Kidney (tissue), 14 donors: ENCODE measurements around the gene HIRA. TPM values are rescaled to one million over a fixed set of nuclear protein-coding genes. Genes with fewer than 3 reads are reported as not detected.

Experiments
- DNase-seq, 5 donors: peaks; one replicate each; pipeline ENCODE4 v3.0.0-alpha.2; 2013 to 2020
- FAIRE-seq: peaks from 2 replicates; lab custom pipeline; 2012; peaks lifted over from hg19 to GRCh38; lab: Jason Lieb, UNC
- H3K27ac ChIP-seq, 2 donors: one replicate each; pipeline ENCODE4 v1.7.0; 2013; ENCODE audit warnings: low read depth in 2 of 2, low read length in 2 of 2, inconsistent platforms in 1 of 2
- H3K27me3 ChIP-seq: one replicate; pipeline ENCODE4 v1.7.1; 2013; ENCODE audit warnings: low read length, inconsistent platforms; ENCODE audit not compliant: control insufficient read depth, insufficient read depth
- H3K36me3 ChIP-seq, 3 donors: one replicate each; pipeline versions ENCODE4 v1.7.0 to v1.7.1; 2013; ENCODE audit warnings: low read length in 3 of 3, control low read depth in 1 of 3, inconsistent platforms in 1 of 3; ENCODE audit not compliant: insufficient read depth in 3 of 3, control insufficient read depth in 2 of 3
- H3K4me1 ChIP-seq, 3 donors: one replicate each; pipeline versions ENCODE4 v1.7.0 to v1.7.1; 2013; ENCODE audit warnings: low read length in 3 of 3, inconsistent platforms in 1 of 3, low read depth in 1 of 3; ENCODE audit not compliant: control insufficient read depth in 2 of 3, insufficient read depth in 2 of 3
- H3K4me3 ChIP-seq, 3 donors: one replicate each; pipeline versions ENCODE4 v1.7.0 to v1.8.1; 2013; ENCODE audit warnings: low read length in 3 of 3, control low read depth in 1 of 3, inconsistent platforms in 1 of 3
- H3K9ac ChIP-seq, 3 donors: one replicate each; pipeline versions ENCODE4 v1.7.0 to v1.7.1; 2013; ENCODE audit warnings: low read length in 3 of 3, control low read depth in 1 of 3, inconsistent platforms in 1 of 3
- H3K9me3 ChIP-seq, 3 donors: one replicate each; pipeline versions ENCODE4 v1.7.0 to v1.7.1; 2013; ENCODE audit warnings: low read length in 3 of 3, control low read depth in 1 of 3, inconsistent platforms in 1 of 3; ENCODE audit not compliant: control insufficient read depth in 2 of 3, insufficient read depth in 1 of 3
- CTCF ChIP-seq: IDR thresholded peaks from 3 replicates; pipeline ENCODE4 v1.5.1; 2012; ENCODE audit warnings: mild to moderate bottlenecking, moderate library complexity, borderline replicate concordance; ENCODE audit not compliant: insufficient read depth; ENCODE audit errors: extremely low read depth
- intact Hi-C: fragments of 100-400 bp; cut with DNase I; formaldehyde crosslinking; loops from one replicate; pipeline ENCODE4 v1.11.1; 2022
- polyA plus RNA-seq: library from polyadenylated mRNA; stranded (reverse); fragments of 350-450 nt; fragmentation: Illumina TruSeq; extraction: RNeasy Lipid Tissue Mini Kit (QIAGEN cat#74804); gene quantifications from one replicate; pipeline ENCODE4 v1.2.3, GENCODE V29; 2014; ENCODE audit warnings: low read depth, low replicate concordance; ENCODE audit not compliant: insufficient read depth
- total RNA-seq: library from RNA; stranded (reverse); fragmentation: NEBNext Ultra II Directional; extraction: Animal tissue kit (Norgen Biotek cat#: 25700); gene quantifications from one replicate; pipeline ENCODE4 v1.2.1, GENCODE V29; 2021
- donor health status: control.
- donor health status: control.
- donor health status: control.
- donor health status: control.
- donor health status: control.
- donor health status: DM: yes; HTN: yes; CAD: no.
- donor health status: Normal renal cell carcinoma (clear cell type).

The HIRA gene
- total and polyA plus RNA-seq, 2 donors from 2014 or later: 18.5 to 26.8 TPM

- H3K4me3 ChIP-seq: peak overlapping the region; percentile 54 to 98 (median 91)
- no peak for TF ChIP-seq CTCF
- peaks cover 0 to 4% (median 4%) of the 10 kb centered on the region in 3 donors for H3K4me1 ChIP-seq
- H3K27ac ChIP-seq: peak overlapping the region; percentile 94 to 98
- H3K9me3 ChIP-seq: no peaks in the 10 kb centered on the region
- peak overlapping the region; percentile 49 to 75 (median 72) for H3K9ac ChIP-seq
- peak in 1 of 5 donors; percentile 10 for DNase-seq
- peaks cover 0 to 9% (median 4%) of the 10 kb centered on the region in 3 donors for H3K36me3 ChIP-seq
- FAIRE-seq: no peak
- H3K27me3 ChIP-seq: no peaks in the 10 kb centered on the region
- intact Hi-C loops: no loop called here
Measured at GRCh38 chr22:19478045-19478900, 46.7 kb upstream of the HIRA start.

GRCh38 chr22:19477321-19478044 is 46.0 kb upstream of the HIRA start:
- Histone ChIP-seq H3K27me3 (no peaks in the 10 kb centered on the region), H3K27ac (no peak overlapping the region), H3K4me1 (peaks cover 0 to 4% (median 4%) of the 10 kb centered on the region in 3 donors), H3K36me3 (peaks cover 0 to 15% (median 12%) of the 10 kb centered on the region in 3 donors), H3K9me3 (no peaks in the 10 kb centered on the region), H3K4me3 (peak overlapping the region; percentile 54 to 98 (median 91)), H3K9ac (peak overlapping the region; percentile 49 to 72 (median 50))
- no peak for FAIRE-seq
- intact Hi-C loops: no loop called here
- TF ChIP-seq CTCF: peak; percentile 20
- DNase-seq: peak in 1 of 5 donors; percentile 26

- Histone ChIP-seq H3K36me3 (peaks cover 0 to 23% (median 22%) of the 10 kb centered on the region in 3 donors), H3K9ac (no peak overlapping the region), H3K4me3 (no peak overlapping the region), H3K9me3 (no peaks in the 10 kb centered on the region), H3K4me1 (peaks cover 0 to 4% (median 4%) of the 10 kb centered on the region in 3 donors), H3K27me3 (no peaks in the 10 kb centered on the region), H3K27ac (no peak overlapping the region)
- TF ChIP-seq CTCF: no peak
- FAIRE-seq: no peak
- intact Hi-C loops: no loop called here
- no peak for DNase-seq
Measured at GRCh38 chr22:19476023-19476422, 44.5 kb upstream of the HIRA start.
